OCI-LY7 (cell line): ENCODE data around the gene SEC24D. TPM values are rescaled to one million over a fixed set of nuclear protein-coding genes. Genes with fewer than 3 reads are reported as not detected.

Source experiments
- BruUV-seq: library from RNA; stranded (reverse); fragments of 400-500 nt; replicated peaks from 2 replicates; lab custom pipeline; 2021; lab: Mats Ljungman, UMichigan
- CTCF ChIA-PET: fragments of 300-600 bp; sonication (Branson Sonifier 250); formaldehyde crosslinking; loops from one replicate; lab custom pipeline; 2022; ENCODE audit warnings: antibody characterized with exemption; ENCODE audit not compliant: unreplicated experiment; lab: Charles Lee
- POLR2A ChIA-PET: fragments of 300-600 bp; sonication (Branson Sonifier 250); formaldehyde crosslinking; loops from one replicate; lab custom pipeline; 2022; ENCODE audit warnings: antibody characterized with exemption; lab: Charles Lee
- DNase-seq: peaks from one replicate; pipeline ENCODE4 v3.0.0-alpha.2; 2015; ENCODE audit warnings: low spot score
- H2AFZ ChIP-seq: fragments of 200-600 bp; sonication (generic), shearing (Covaris generic); 2 replicates; pipeline ENCODE4 v1.6.1; 2014; ENCODE audit warnings: mild to moderate bottlenecking, antibody characterized with exemption, low read length, moderate library complexity
- H3K27ac ChIP-seq: fragments of 200-600 bp; sonication (generic); 2 replicates; pipeline ENCODE4 v1.5.1; 2014; ENCODE audit warnings: mixed run types, low read depth, mild to moderate bottlenecking, moderate library complexity, low read length, inconsistent platforms; ENCODE audit not compliant: poor library complexity, severe bottlenecking
- H3K36me3 ChIP-seq: fragments of 200-600 bp; sonication (generic); 2 replicates; pipeline ENCODE4 v1.6.1; 2014; ENCODE audit warnings: mild to moderate bottlenecking, antibody characterized with exemption, low read length, moderate library complexity, mixed read lengths; ENCODE audit not compliant: insufficient read depth
- H3K4me1 ChIP-seq: fragments of 200-600 bp; sonication (generic); 2 replicates; pipeline ENCODE4 v1.5.1; 2014; ENCODE audit warnings: mild to moderate bottlenecking, low read length; ENCODE audit not compliant: insufficient read depth, poor library complexity, severe bottlenecking
- H3K4me2 ChIP-seq: fragments of 200-600 bp; sonication (generic); 2 replicates; pipeline ENCODE4 v1.6.1; 2014; ENCODE audit warnings: mild to moderate bottlenecking, low read length
- H3K4me3 ChIP-seq: fragments of 200-600 bp; sonication (generic); 2 replicates; pipeline ENCODE4 v1.5.1; 2014; ENCODE audit warnings: mild to moderate bottlenecking, low read depth, low read length; ENCODE audit not compliant: poor library complexity, severe bottlenecking
- H3K79me2 ChIP-seq: fragments of 200-600 bp; sonication (generic); 2 replicates; pipeline ENCODE4 v1.6.1; 2016; ENCODE audit warnings: low read depth, mild to moderate bottlenecking, low read length, moderate library complexity, mixed read lengths; ENCODE audit not compliant: insufficient read depth
- H3K9me2 ChIP-seq: fragments of 200-600 bp; sonication (generic); 2 replicates; pipeline ENCODE4 v1.6.1; 2016; ENCODE audit warnings: mild to moderate bottlenecking, low read length, mixed read lengths; ENCODE audit not compliant: insufficient read depth
- H3K9me3 ChIP-seq: fragments of 200-600 bp; sonication (generic); 2 replicates; pipeline ENCODE4 v1.6.1; 2014; ENCODE audit warnings: mild to moderate bottlenecking, mixed run types, low read length, mixed read lengths
- H4K20me1 ChIP-seq: fragments of 200-600 bp; sonication (generic); 2 replicates; pipeline ENCODE4 v1.6.1; 2014; ENCODE audit warnings: mild to moderate bottlenecking, antibody characterized with exemption, low read length, moderate library complexity, mixed read lengths; ENCODE audit not compliant: insufficient read depth
- CTCF ChIP-seq: fragments of 200-600 bp; sonication (generic); conservative IDR thresholded peaks from 2 replicates; pipeline ENCODE4 v1.5.1; 2014; ENCODE audit warnings: mild to moderate bottlenecking, antibody characterized with exemption, low read length, moderate library complexity, mixed read lengths
- EZH2phosphoT487 ChIP-seq: fragments of 200-600 bp; sonication (generic); IDR thresholded peaks from 2 replicates; pipeline ENCODE4 v1.6.1; 2018; ENCODE audit warnings: low read depth, borderline replicate concordance, mild to moderate bottlenecking, mixed run types, antibody characterized with exemption, low read length, moderate library complexity, mixed read lengths
- intact Hi-C: fragments of 100-400 bp; cut with micrococcal nuclease; formaldehyde crosslinking; loops from one replicate; pipeline ENCODE4 v1.10.0; 2022; ENCODE audit not compliant: unreplicated experiment
- total RNA-seq, 2 experiments: library from RNA; depleted of rRNA in 1 of 2; stranded (reverse); fragments of >200 nt in 1 of 2; shearing (Covaris generic) in 1 of 2; gene quantifications; 2 replicates each; pipeline ENCODE4 v1.2.3, GENCODE V29; 2014 to 2022

Gene SEC24D
- total RNA-seq, 2 experiments from 2014 or later: 15.1 to 56.1 TPM

- intact Hi-C loops: no loop called here
- TF ChIP-seq EZH2phosphoT487: no peak
- no TSS peak for BruUV-seq
- H3K79me2 ChIP-seq: no peaks in the 10 kb centered on the region
- ChIA-PET POLR2A (interaction anchor here (1.1 to 10.0 kb wide), 2 partner anchors 10 to 14 kb away, joined by 4 to 59 read pairs; partner anchors contain the start of gene SEC24D), CTCF (interaction anchor here (1.7 kb wide), 1 partner anchor 8 kb away, joined by 6 read pairs; no protein-coding TSS in a partner anchor)
- no peaks in the 10 kb centered on the region for H3K9me3 ChIP-seq
- H3K9me2 ChIP-seq: no peaks in the 10 kb centered on the region
- no peak overlapping the region for H3K4me2 ChIP-seq
- no peak overlapping the region for H3K27ac ChIP-seq
- H4K20me1 ChIP-seq: no peaks in the 10 kb centered on the region
- no peaks in the 10 kb centered on the region for H3K36me3 ChIP-seq
- H2AFZ ChIP-seq: no peak overlapping the region
- no peak overlapping the region for H3K4me3 ChIP-seq
- peaks cover 18% of the 10 kb centered on the region for H3K4me1 ChIP-seq
- no peak for DNase-seq
These were observed 13.0 kb upstream of the SEC24D start for GRCh38 chr4:118848901-118849300.

- H3K4me1 ChIP-seq: peaks cover 18% of the 10 kb centered on the region
- TF ChIP-seq EZH2phosphoT487 (no peak), CTCF (no peak)
- H2AFZ ChIP-seq: no peak overlapping the region
- no peak overlapping the region for H3K27ac ChIP-seq
- ChIA-PET POLR2A (interaction anchor here (10.0 kb wide), 1 partner anchor 10 kb away, joined by 59 read pairs; the partner anchor contains the start of gene SEC24D), CTCF (no interaction called here)
- DNase-seq: no peak
- H3K36me3 ChIP-seq: no peaks in the 10 kb centered on the region
- no peaks in the 10 kb centered on the region for H3K79me2 ChIP-seq
- H3K4me3 ChIP-seq: no peak overlapping the region
- no peak overlapping the region for H3K4me2 ChIP-seq
- no peaks in the 10 kb centered on the region for H3K9me2 ChIP-seq
- no TSS peak for BruUV-seq
- no peaks in the 10 kb centered on the region for H4K20me1 ChIP-seq
- intact Hi-C loops: no loop called here
- no peaks in the 10 kb centered on the region for H3K9me3 ChIP-seq
These were observed 12.3 kb upstream of the SEC24D start for GRCh38 chr4:118848242-118848641.

GRCh38 chr4:118846979-118847378, 11.1 kb upstream of the SEC24D start:
- CTCF ChIA-PET: no interaction called here
- BruUV-seq: no TSS peak
- intact Hi-C loops: no loop called here

More at GRCh38 chr4:118846979-118847378, 11.1 kb upstream of the SEC24D start:
- TF ChIP-seq CTCF: no peak
- TF ChIP-seq EZH2phosphoT487: no peak
- Histone ChIP-seq H3K79me2 (no peaks in the 10 kb centered on the region), H3K9me3 (no peaks in the 10 kb centered on the region), H3K4me1 (peaks cover 17% of the 10 kb centered on the region), H3K9me2 (no peaks in the 10 kb centered on the region), H3K36me3 (no peaks in the 10 kb centered on the region), H2AFZ (no peak overlapping the region), H3K4me2 (no peak overlapping the region), H3K4me3 (no peak overlapping the region), H4K20me1 (no peaks in the 10 kb centered on the region), H3K27ac (no peak overlapping the region)
- no peak for DNase-seq
- POLR2A ChIA-PET: interaction anchor here (0.7 to 10.0 kb wide), 2 partner anchors 8 to 778 kb away, joined by 3 to 59 read pairs; partner anchors contain the start of gene SEC24D
